DOHH2 (cell line): ENCODE measurements around the gene RBM5.

Source experiments
- H3F3A ChIP-seq: fragments of 200-600 bp; sonication (generic), shearing (Covaris generic); 2 replicates; pipeline ENCODE4 v1.6.0; 2016; ENCODE audit warnings: antibody characterized with exemption, mild to moderate bottlenecking; ENCODE audit not compliant: control insufficient read depth, insufficient read depth
- H3K27ac ChIP-seq: fragments of 200-600 bp; sonication (generic); 2 replicates; pipeline ENCODE4 v1.5.1; 2014; ENCODE audit warnings: low read depth, mild to moderate bottlenecking, low read length, moderate library complexity
- H3K27me3 ChIP-seq: fragments of 200-600 bp; sonication (generic); 2 replicates; pipeline ENCODE4 v1.6.1; 2014; ENCODE audit warnings: mild to moderate bottlenecking, low read length, mixed read lengths; ENCODE audit not compliant: control insufficient read depth
- H3K36me3 ChIP-seq: fragments of 200-600 bp; sonication (generic); 2 replicates; pipeline ENCODE4 v1.6.1; 2014; ENCODE audit warnings: mild to moderate bottlenecking, low read length, moderate library complexity, mixed read lengths; ENCODE audit not compliant: control insufficient read depth
- H3K4me1 ChIP-seq: fragments of 200-600 bp; sonication (generic); 2 replicates; pipeline ENCODE4 v1.6.1; 2014; ENCODE audit warnings: mild to moderate bottlenecking, low read length, mixed read lengths; ENCODE audit not compliant: control insufficient read depth
- H3K4me2 ChIP-seq: fragments of 200-600 bp; sonication (generic); 2 replicates; pipeline ENCODE4 v1.6.0; 2014; ENCODE audit warnings: mild to moderate bottlenecking, low read length, moderate library complexity
- H3K4me3 ChIP-seq: fragments of 200-600 bp; sonication (generic); 2 replicates; pipeline ENCODE4 v1.5.1; 2014; ENCODE audit warnings: mild to moderate bottlenecking, low read length, mixed read lengths
- H3K79me2 ChIP-seq: fragments of 200-600 bp; sonication (generic); 2 replicates; pipeline ENCODE4 v1.6.1; 2014; ENCODE audit warnings: mild to moderate bottlenecking, low read length, mixed read lengths; ENCODE audit not compliant: control insufficient read depth
- H3K9me2 ChIP-seq: fragments of 200-600 bp; sonication (generic); replicated peaks from 2 replicates; pipeline ENCODE4 v1.6.1; 2014; ENCODE audit warnings: mild to moderate bottlenecking, low read length, mixed read lengths; ENCODE audit not compliant: control insufficient read depth
- H3K9me3 ChIP-seq: fragments of 200-600 bp; sonication (generic); 2 replicates; pipeline ENCODE4 v1.6.1; 2014; ENCODE audit warnings: antibody characterized with exemption, low read length, mixed read lengths; ENCODE audit not compliant: control insufficient read depth, insufficient read depth
- H4K20me1 ChIP-seq: fragments of 200-600 bp; sonication (generic); 2 replicates; pipeline ENCODE4 v1.6.0; 2014; ENCODE audit warnings: low read depth, mild to moderate bottlenecking, antibody characterized with exemption, low read length, moderate library complexity; ENCODE audit not compliant: control insufficient read depth, insufficient read depth
- EZH2phosphoT487 ChIP-seq: fragments of 200-600 bp; sonication (generic); IDR thresholded peaks from 2 replicates; pipeline ENCODE4 v1.6.1; 2017; ENCODE audit warnings: borderline replicate concordance, mild to moderate bottlenecking, antibody characterized with exemption, low read length, moderate library complexity, mixed read lengths
- TF ChIP-seq, protein P1 (sequence below): fragments of 200-600 bp; sonication (generic); IDR thresholded peaks from one replicate; pipeline ENCODE4 v1.5.1; 2014; ENCODE audit warnings: antibody characterized with exemption, mild to moderate bottlenecking, low read depth, low read length; ENCODE audit not compliant: poor library complexity, severe bottlenecking

RBM5 gene

GRCh38 chr3:50147861-50148260 is 59.1 kb downstream of the RBM5 start:
- Histone ChIP-seq H3K36me3 (no peaks in the 10 kb centered on the region), H3K27me3 (peaks cover 2% of the 10 kb centered on the region), H3K4me2 (no peak overlapping the region)

DNA sequence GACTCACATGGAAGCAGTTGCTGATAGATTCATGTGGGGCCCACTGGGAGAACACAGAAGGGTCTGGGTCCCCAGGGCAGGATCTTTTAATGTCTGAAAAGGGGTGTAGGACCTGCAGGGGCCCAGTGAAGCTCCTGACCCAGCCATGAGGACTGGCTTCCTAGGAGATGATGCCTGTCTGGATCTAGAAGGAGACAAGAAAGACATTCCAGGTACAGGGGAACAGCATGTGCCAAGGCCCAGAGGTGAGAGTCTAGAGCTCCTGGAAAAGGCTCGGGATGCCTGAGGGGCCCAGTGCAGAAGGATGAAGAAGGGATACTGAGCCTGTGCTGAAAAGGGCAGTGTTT is 61.7 kb downstream of the RBM5 start:
- Histone ChIP-seq H3K27me3 (peaks cover 19% of the 10 kb centered on the region), H3K9me2 (no peaks in the 10 kb centered on the region), H3K4me2 (no peak overlapping the region), H3K27ac (no peak overlapping the region), H3K36me3 (no peaks in the 10 kb centered on the region), H3K4me3 (no peak overlapping the region), H4K20me1 (no peaks in the 10 kb centered on the region), H3K79me2 (no peaks in the 10 kb centered on the region), H3K4me1 (peaks cover 8% of the 10 kb centered on the region), H3K9me3 (no peaks in the 10 kb centered on the region), H3F3A (no peaks in the 10 kb centered on the region)
- TF ChIP-seq EZH2phosphoT487 = no peak
- TF ChIP-seq, protein P1, sequence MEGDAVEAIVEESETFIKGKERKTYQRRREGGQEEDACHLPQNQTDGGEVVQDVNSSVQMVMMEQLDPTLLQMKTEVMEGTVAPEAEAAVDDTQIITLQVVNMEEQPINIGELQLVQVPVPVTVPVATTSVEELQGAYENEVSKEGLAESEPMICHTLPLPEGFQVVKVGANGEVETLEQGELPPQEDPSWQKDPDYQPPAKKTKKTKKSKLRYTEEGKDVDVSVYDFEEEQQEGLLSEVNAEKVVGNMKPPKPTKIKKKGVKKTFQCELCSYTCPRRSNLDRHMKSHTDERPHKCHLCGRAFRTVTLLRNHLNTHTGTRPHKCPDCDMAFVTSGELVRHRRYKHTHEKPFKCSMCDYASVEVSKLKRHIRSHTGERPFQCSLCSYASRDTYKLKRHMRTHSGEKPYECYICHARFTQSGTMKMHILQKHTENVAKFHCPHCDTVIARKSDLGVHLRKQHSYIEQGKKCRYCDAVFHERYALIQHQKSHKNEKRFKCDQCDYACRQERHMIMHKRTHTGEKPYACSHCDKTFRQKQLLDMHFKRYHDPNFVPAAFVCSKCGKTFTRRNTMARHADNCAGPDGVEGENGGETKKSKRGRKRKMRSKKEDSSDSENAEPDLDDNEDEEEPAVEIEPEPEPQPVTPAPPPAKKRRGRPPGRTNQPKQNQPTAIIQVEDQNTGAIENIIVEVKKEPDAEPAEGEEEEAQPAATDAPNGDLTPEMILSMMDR = no peak

More at GRCh38 chr3:50147861-50148260, 59.1 kb downstream of the RBM5 start:
- Histone ChIP-seq H3K4me3 (no peak overlapping the region), H3K27ac (no peak overlapping the region), H3K9me2 (no peaks in the 10 kb centered on the region), H3K79me2 (no peaks in the 10 kb centered on the region), H3K4me1 (no peaks in the 10 kb centered on the region), H3K9me3 (no peaks in the 10 kb centered on the region), H4K20me1 (no peaks in the 10 kb centered on the region), H3F3A (no peaks in the 10 kb centered on the region)
- no peak for TF ChIP-seq EZH2phosphoT487
- TF ChIP-seq, protein P1 = no peak

DNA sequence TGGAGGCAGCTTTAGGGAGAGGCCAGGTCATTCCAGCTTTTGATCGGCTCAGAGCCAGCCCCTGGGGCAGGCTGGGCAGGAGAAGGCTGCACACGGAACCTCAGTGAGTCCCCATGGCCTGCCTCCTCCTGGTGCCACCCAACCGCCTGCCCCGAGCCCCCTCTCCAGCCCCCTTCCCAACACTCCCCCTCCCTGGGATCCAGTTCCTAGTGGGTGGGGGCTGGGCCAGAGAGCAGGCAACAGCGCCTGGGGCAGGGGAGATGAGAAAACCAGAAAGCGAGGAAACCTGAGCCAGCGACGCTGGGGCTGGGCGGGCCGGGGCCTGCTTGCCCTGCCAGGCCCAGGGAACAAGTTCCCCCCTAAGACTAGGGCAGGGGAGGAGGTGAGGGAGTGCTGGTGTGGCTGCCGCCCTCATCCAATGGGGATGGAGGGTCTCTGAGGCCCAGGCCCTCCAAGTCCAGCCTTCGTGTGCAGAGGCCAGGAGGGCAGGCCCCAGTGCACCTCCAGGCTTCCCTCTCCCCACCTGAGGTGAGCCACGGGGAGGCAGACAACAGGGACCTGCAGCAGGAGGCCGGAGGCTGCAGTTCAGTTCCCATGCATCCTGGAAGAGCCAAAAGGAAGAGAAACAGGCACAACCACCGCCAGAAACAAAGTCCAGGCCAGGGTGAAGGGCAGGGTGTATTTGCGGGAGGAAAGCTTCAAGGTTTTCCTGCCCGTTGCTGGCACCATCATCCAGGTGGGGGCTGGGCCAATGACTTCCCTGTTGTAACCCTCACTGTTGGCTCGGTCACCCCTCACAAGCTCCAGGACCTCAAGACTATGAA is 62.4 kb downstream of the RBM5 start:
- Histone ChIP-seq H3K4me2 (no peak overlapping the region), H3K4me3 (no peak overlapping the region), H3K9me3 (no peaks in the 10 kb centered on the region), H3K36me3 (no peaks in the 10 kb centered on the region), H3K27me3 (peaks cover 26% of the 10 kb centered on the region), H3K4me1 (peaks cover 12% of the 10 kb centered on the region), H3K27ac (no peak overlapping the region), H4K20me1 (no peaks in the 10 kb centered on the region), H3F3A (no peaks in the 10 kb centered on the region), H3K9me2 (no peaks in the 10 kb centered on the region), H3K79me2 (no peaks in the 10 kb centered on the region)
- TF ChIP-seq, protein P1 = no peak
- no peak for TF ChIP-seq EZH2phosphoT487
